ENCODE results near the gene PDX1.

Gene PDX1

DNA sequence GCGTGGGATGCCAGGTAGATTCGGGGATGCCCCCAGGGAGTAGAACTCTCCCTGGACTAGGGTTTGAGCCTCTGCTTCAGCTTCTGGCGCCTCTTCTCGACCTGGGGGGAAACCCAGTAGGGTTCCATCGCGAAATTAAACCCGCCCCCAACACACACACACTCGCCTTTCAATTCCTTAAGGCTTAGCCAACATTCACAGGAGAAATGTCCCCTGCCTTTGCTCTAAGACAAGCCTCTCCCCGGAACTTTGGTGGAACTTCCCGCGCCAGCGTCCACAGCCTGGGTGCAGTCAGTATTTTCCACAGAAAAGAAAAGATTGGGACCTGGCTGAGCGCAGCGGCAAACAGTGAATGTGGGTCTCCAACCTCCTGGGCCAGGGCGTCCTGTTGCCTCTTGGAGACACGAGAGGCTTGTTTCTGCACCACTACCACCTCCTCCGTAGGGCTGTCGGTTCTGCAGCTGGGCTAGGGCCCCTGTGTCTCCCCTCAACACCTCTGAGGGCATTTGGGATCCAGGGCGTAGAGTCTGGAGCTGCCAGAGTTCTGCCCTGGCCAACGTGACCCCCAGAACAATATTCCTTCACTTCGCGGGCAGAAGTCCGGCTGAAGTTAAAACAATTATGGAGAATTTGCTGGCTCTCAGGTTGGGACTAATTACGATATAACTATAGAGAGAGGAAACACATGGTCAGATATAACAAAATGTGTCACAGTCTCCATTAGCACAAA, 3.2 kb downstream of the PDX1 start:
- no peak for DNase-seq (ENCODE audit: low read depth)

DNA sequence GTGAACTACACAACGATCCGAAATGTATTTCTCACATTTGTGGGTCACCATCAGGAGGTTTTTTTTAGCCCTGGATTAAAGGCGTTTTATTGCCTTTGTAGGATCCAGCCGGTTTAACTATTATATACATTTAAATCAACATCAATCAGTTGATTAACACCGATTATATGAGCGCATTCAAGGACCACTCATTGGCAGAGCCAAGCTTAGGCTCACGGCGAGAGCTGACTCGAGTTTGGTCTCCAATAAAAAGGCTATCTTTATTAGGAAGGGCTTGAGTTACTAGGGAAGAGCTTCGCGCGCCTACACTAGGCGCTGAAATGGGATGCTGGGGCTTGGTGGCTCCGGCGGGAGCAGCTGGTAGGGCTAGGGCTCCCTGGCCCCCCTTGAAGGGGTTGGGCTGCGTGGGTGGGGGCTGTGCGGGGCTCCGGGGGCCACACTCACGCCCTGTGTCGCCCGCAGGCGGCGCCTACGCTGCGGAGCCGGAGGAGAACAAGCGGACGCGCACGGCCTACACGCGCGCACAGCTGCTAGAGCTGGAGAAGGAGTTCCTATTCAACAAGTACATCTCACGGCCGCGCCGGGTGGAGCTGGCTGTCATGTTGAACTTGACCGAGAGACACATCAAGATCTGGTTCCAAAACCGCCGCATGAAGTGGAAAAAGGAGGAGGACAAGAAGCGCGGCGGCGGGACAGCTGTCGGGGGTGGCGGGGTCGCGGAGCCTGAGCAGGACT, 4.2 kb downstream of the PDX1 start:
- no peak for DNase-seq (ENCODE audit: low read depth)

DNA sequence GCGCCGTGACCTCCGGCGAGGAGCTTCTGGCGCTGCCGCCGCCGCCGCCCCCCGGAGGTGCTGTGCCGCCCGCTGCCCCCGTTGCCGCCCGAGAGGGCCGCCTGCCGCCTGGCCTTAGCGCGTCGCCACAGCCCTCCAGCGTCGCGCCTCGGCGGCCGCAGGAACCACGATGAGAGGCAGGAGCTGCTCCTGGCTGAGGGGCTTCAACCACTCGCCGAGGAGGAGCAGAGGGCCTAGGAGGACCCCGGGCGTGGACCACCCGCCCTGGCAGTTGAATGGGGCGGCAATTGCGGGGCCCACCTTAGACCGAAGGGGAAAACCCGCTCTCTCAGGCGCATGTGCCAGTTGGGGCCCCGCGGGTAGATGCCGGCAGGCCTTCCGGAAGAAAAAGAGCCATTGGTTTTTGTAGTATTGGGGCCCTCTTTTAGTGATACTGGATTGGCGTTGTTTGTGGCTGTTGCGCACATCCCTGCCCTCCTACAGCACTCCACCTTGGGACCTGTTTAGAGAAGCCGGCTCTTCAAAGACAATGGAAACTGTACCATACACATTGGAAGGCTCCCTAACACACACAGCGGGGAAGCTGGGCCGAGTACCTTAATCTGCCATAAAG, 4.8 kb downstream of the PDX1 start:
- no peak for DNase-seq (ENCODE audit: low read depth)

GRCh38 chr13:27925220-27925991, 5.6 kb downstream of the PDX1 start:
- DNase-seq (ENCODE audit: low read depth) = no peak

- DNase-seq (ENCODE audit: low read depth) = no peak
Observed at GRCh38 chr13:27926644-27927434, 7.0 kb downstream of the PDX1 start.

DNA sequence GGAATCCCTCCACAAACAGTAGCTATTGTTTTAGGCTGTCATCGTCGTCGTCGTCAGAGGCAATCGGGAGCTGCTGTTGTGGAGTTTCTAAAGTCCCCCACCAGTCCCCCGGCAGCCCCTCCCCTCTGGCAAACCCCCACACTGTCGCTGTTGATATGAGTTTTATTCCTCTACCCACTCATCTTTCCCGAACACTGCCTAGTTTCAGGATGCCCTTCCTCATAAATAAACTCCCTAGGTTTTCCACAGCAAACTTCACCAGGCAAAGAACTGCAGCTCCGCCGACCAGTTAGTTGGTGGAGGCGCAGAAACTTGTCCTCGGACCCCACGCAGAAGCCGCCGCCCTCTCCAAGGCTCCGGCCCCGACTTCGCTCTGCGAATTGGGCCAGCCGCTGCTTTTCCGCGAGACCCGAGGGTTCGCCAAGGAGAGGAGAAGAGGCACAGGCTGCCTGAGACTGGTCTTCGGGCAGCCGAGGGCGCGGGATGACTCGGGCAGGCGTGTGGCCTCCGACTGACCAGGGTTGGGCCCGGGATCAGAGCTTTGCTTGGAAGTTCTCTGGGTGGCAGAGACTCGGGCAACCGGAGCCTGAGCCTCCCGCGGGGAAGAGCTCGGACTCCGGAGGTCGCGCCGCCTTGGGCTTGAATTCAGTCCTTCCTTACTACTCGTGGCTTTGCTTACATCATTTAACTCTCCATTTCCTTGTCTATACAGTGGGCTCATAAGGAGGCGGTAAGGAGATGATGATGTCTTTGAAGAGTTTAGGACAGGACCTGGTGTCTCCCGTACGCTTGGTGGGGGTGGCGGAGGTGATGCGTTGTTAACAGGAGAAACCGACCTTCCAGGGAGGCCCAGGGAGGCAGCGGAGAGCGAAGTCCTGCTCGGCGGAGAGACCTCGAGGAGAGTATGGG, 7.9 kb downstream of the PDX1 start:
- DNase-seq (ENCODE audit: low read depth) = no peak

- DNase-seq (ENCODE audit: low read depth) = no peak
Observed at GRCh38 chr13:27928353-27928804, 8.6 kb downstream of the PDX1 start.

DNA sequence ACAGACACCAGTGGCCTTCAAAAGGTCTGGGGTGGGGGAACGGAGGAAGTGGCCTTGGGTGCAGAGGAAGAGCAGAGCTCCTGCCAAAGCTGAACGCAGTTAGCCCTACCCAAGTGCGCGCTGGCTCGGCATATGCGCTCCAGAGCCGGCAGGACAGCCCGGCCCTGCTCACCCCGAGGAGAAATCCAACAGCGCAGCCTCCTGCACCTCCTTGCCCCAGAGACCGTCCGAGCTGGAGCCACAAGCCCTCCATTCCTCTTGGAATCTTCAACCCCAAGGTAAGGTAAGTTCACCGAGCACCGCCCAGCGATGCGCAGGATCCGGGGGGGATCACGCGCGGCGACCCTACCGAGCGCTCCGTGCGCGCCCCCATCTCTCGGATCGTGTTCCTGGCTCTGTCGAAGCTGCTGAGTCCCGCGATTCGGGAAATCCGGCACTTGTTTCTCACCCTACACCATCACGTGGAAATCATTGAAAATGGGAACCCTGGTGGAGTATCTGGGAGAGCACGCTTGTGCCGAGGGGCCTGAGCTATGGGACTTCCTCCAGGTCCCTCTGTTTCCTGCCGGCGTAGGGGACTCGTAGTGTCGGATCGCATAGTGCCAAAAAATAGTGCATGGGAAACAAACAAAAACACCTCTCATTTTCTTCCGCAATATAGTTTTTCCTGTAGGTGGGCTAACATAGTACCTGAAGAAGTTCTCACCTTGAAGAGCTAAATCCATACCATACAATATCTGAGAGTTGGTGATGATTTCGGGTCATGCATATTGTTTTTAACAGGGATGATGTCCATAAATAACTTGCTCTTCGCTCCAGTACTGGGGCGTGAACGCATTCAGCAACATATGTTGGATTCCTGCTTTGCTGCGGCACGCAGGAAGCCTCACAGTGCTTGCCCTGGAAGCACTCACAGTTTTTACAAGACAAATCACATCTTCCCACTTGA, 9.3 kb downstream of the PDX1 start:
- DNase-seq (ENCODE audit: low read depth) = no peak

GRCh38 chr13:27929868-27930267, 10.1 kb downstream of the PDX1 start:
- DNase-seq (ENCODE audit: low read depth) = no peak

DNA sequence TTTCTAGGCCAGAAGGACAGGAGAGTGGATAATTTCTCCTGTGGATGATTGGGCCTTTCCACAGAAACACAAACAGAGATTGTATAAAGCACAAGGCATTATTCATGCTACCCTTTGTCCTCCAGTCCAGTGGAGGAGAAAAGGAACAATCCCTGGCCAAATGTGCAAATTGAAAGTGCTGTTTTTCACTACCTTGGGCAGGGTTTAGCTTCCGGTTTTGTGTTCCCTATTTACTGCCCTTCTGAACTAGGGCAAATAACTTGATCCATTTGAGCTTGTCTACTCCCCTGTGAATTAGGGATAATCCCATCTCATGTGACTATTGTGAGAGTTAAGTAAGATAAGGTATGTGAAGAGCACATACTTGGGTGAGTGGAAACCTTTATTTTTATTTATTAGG, 13.3 kb downstream of the PDX1 start:
- DNase-seq (ENCODE audit: low read depth) = no peak

DNA sequence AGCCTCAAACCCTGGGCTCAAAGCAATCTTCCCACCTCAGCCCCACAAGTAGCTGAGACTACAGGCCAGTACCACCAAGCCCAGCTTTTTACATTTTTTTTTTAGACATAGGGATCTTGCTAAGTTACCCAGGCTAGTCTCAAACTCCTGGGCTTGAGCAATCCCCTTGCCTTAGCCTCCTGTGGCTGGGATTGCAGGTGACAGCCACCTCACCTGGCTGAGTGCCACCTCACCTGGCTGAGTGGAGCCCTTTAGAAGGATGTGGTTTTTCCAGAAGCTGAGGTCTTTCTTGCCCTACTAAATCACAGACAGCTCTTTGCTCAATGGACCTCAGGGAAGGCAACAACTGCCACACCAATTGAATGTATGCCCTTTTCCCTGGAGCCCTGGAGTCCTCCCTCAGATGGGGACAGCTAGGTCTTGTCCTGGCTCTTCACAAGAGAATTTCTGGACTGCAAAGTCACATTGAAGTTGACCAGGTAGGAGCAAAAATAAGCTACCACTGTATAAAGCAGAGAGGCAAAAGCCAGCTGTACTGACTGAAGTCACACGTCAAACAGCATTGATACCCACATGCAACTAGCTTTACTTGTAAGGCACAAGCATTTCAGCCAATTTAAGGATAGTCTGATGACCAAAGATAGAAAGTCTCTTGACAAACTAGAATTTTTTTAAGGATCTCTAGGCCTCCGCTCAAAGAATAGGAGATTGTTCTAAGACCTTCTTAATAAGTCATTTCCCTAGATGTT, 14.0 kb downstream of the PDX1 start:
- no peak for DNase-seq (ENCODE audit: low read depth)

DNA sequence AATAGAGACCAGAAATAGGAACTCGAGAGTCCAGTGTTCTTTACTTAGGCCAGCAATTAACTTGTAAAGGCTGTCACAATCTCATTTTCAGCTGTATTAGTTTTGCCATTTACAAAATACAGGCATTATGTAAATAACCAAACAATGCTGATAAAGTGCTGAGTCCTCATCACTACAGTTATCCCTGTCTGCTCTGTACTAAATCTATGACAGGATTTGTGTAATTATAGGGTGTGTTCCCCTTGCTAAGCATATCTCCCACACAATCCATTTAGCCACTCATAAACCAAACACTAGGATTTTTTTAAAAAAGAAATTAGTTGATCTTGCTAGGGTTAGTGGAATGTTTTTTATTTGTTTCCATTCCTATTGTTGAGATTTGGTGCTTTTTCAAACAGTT, 23.2 kb downstream of the PDX1 start:
- no peak for DNase-seq (ENCODE audit: low read depth)

- DNase-seq (ENCODE audit: low read depth) = no peak
Observed at GRCh38 chr13:27952876-27953675, 33.3 kb downstream of the PDX1 start.

DNA sequence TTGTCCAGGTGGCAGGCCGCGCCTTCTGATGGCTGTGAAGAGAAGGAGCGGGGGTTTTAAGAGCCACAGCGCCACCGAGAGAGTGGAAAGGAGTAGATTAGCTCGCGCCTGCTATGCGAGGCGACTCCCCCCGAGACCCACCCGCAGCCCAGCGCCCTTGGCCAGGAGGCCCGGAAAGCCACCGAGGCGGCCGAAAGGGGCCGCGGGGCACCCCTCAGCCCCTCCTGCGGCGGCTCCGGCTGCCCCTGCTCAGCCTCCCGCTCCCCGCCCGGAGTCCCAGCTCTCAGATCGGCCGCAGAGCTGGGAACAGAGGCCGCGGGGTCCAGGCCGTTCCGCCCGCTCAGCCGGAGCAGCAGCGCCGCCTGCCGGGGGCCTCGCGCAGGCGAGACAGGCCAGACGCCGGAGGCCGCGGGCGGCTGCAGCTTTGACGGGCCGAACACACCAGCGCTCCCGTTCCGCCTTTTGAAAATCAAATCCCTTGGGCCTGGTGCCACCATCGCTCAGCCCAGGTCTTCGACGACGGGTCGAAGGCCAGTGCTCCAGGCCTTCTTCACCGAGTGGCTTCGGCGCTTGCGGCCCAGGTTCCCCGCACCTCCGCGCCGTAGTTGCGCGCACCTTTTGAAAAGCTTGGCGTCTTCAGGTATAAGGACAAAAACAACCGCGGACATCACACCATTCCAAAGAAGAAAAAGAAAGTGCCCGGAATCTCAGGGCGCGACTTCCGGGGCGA, 34.0 kb downstream of the PDX1 start:
- peak; percentile 28 for DNase-seq (ENCODE audit: low read depth)

DNA sequence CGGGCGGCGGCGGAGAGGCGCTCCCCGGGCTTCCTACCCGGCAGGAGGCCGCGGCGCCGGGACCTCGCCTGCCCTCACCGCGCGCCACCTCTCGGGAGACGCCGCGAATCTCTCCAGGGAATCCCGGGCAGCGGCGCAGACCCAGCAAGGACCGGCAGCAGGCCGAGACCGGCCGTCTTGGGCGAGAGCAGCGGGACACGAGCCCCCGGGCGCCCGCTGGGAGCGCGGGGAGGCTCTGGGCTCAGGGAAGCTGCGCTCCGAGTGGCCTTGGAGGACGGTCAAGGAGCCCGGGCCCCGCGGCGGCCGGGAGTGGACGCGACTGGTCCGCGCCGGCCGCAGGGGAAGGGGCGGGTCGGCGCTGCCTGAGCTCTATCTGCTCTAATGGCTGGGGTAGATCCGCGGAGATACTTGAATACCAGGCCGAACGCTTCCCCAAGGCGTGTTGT, 34.6 kb downstream of the PDX1 start:
- no peak for DNase-seq (ENCODE audit: low read depth)

DNA sequence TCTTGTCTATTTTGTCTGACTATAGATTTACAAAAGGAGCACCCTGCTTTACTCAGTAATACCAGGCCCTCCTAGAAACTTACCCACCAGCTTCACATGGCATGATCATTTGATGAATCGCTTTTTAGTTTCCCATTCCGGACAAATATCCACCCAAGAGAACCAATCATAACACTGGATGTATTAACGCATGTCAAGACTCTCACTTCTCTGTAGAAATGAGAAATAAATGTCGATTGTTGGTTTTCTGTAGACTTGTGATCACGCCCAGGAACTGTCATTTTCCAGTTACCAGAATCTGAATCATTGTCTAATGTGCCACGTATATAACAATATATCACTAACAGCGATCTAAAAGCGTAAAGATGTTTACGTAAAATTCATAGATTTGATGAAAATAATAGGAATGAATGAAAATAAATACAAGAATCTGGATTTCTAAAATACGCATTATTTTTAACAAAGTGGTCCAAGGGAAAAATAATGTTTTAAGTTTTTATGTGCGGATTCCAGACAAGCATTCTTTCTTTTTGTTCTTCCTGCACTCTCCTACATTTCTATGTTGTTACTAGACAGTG, 35.3 kb downstream of the PDX1 start:
- no peak for DNase-seq (ENCODE audit: low read depth)
